Heart left ventricle (tissue), 13 donors: Measurements from ENCODE around the gene RPL21.
A peak's percentile ranks its signal among the peaks of the same experiment; 100 is the strongest.

ENCODE experiments used
- POLR2A ChIP-seq, 2 donors: fragments of 450-650 bp; IDR thresholded peaks; one replicate each; pipeline ENCODE4 v1.6.1; 2017; ENCODE audit warnings: antibody characterized with exemption in 2 of 2, mild to moderate bottlenecking in 2 of 2, moderate library complexity in 2 of 2
- TF ChIP-seq, protein P1 (sequence below), 12 donors: fragments of 200-600 bp; sonication (generic) in 4 of 12; IDR thresholded peaks; one replicate each; pipeline versions ENCODE4 v1.5.0 to v1.8.0; 2018 to 2022; ENCODE audit warnings: antibody characterized with exemption in 12 of 12, mild to moderate bottlenecking in 5 of 12
- donor health status: ischemic (EF 13 %, LVEDD 7.1; RV severe dilation, severe dysfunction).
- donor health status: DM: no; HTN: yes; CAD: no.
- donor health status: DM: no; HTN: no; CAD: no.
- donor health status: ischemic (EF 25% LVEDD 6.9; RV normal size, moderate dysfunction).
- donor health status: ischemic (EF 25% LVEDD 5.7; RV mildly dilated, moderate dysfunction).
- donor health status: ischemic (EF 35%, LVEDD 5.7; RV mildly dilated, moderate dysfunction).
- donor health status: nonischemic (EF 11% LVEDD 7.7; RV severe dilation, severe dysfunction).
- donor health status: DM: yes; HTN: yes; CAD: no.
- donor health status: PGD.
- donor health status: ischemic (EF 29% LVEDD 5.4; RV normal size, mild dysfunction).
- donor health status: nonischemic (EF 23%, LVEDD 6.1; RV moderate dilation, normal function).

DNA sequence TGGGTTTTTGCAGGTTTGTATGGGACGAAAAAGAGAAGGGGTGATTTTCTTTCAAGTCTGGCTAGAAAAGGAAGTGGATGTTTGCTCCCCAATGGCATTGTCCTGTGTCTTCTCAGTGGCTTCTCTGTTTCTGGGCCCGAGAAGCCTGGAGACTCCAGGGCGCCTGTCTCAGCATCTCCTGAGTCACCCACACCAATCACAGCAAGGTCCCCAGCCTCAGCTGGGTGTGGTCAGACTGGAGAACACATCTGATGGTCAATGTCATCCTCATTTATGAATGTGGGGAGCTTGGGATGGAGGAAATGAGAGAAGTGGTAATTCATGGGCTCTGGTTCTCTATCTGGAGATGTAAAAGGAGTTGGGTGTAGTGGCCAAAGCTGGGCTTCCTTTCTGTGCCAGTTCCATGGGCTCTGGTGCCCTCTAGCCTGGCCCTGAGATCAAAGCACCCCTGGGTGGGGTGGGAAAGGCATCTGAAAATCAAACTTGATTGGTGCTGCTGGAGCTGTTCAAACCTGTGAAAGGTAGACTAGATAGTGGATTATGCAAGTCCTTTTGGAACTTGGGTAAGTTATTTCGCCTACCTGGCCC lies 32.6 kb downstream of the RPL21 start:
- TF ChIP-seq, protein P1, sequence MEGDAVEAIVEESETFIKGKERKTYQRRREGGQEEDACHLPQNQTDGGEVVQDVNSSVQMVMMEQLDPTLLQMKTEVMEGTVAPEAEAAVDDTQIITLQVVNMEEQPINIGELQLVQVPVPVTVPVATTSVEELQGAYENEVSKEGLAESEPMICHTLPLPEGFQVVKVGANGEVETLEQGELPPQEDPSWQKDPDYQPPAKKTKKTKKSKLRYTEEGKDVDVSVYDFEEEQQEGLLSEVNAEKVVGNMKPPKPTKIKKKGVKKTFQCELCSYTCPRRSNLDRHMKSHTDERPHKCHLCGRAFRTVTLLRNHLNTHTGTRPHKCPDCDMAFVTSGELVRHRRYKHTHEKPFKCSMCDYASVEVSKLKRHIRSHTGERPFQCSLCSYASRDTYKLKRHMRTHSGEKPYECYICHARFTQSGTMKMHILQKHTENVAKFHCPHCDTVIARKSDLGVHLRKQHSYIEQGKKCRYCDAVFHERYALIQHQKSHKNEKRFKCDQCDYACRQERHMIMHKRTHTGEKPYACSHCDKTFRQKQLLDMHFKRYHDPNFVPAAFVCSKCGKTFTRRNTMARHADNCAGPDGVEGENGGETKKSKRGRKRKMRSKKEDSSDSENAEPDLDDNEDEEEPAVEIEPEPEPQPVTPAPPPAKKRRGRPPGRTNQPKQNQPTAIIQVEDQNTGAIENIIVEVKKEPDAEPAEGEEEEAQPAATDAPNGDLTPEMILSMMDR (IDR thresholded peaks at IDR 0.05): peak in 11 of 12 donors; percentile 19 to 60 (median 40)
- no peak for TF ChIP-seq POLR2A (IDR thresholded peaks at IDR 0.05)
